PC-9 (cell line): ENCODE data around the gene LGI4. TPM values are rescaled to one million over a fixed set of nuclear protein-coding genes. Genes with fewer than 3 reads are reported as not detected.

Source experiments
- BruUV-seq: library from RNA; stranded (reverse); fragments of 400-500 nt; replicated peaks from 2 replicates; lab custom pipeline; 2021; lab: Mats Ljungman, UMichigan
- CTCF ChIA-PET: fragments of 300-600 bp; sonication (Branson Sonifier 250); formaldehyde crosslinking; loops from one replicate; lab custom pipeline; 2022; ENCODE audit warnings: antibody characterized with exemption; lab: Charles Lee
- POLR2A ChIA-PET: fragments of 300-600 bp; sonication (Branson Sonifier 250); formaldehyde crosslinking; loops from one replicate; lab custom pipeline; 2022; ENCODE audit warnings: antibody characterized with exemption; ENCODE audit not compliant: unreplicated experiment; lab: Charles Lee
- DNase-seq, 2 experiments: peaks; one replicate each; pipeline versions ENCODE4 v3.0.0 to v3.0.0-alpha.2; 2015 to 2022; ENCODE audit warnings: mixed read lengths in 1 of 2
- H2AFZ ChIP-seq: fragments of 200-600 bp; sonication (generic); 2 replicates; pipeline ENCODE4 v1.8.1; 2017; ENCODE audit warnings: antibody characterized with exemption
- H3F3A ChIP-seq: fragments of 200-600 bp; sonication (generic); 2 replicates; pipeline ENCODE4 v1.8.1; 2017; ENCODE audit warnings: antibody characterized with exemption, mild to moderate bottlenecking, low read depth; ENCODE audit not compliant: insufficient read depth
- H3K27ac ChIP-seq: fragments of 200-600 bp; sonication (generic); 2 replicates; pipeline ENCODE4 v1.6.1; 2016; ENCODE audit warnings: mixed run types
- H3K27me3 ChIP-seq: fragments of 200-600 bp; sonication (generic); 2 replicates; pipeline ENCODE4 v1.6.1; 2016; ENCODE audit warnings: low read depth, mixed run types; ENCODE audit not compliant: insufficient read depth
- H3K36me3 ChIP-seq: fragments of 200-600 bp; sonication (generic); 2 replicates; pipeline ENCODE4 v1.6.1; 2016; ENCODE audit warnings: low read depth, mixed run types
- H3K4me1 ChIP-seq: fragments of 200-600 bp; sonication (generic); replicated peaks from 2 replicates; pipeline ENCODE4 v1.6.1; 2016; ENCODE audit warnings: mixed run types; ENCODE audit not compliant: insufficient read depth
- H3K4me2 ChIP-seq: fragments of 200-600 bp; sonication (generic); 2 replicates; pipeline ENCODE4 v1.6.1; 2017; ENCODE audit warnings: mixed run types
- H3K4me3 ChIP-seq: fragments of 200-600 bp; sonication (generic); 2 replicates; pipeline ENCODE4 v1.6.1; 2016; ENCODE audit warnings: mixed run types
- H3K79me2 ChIP-seq: fragments of 200-600 bp; sonication (generic); 2 replicates; pipeline ENCODE4 v1.6.1; 2017; ENCODE audit warnings: low read depth, mixed run types
- H3K9me2 ChIP-seq: fragments of 200-600 bp; sonication (generic); 2 replicates; pipeline ENCODE4 v1.8.1; 2017; ENCODE audit warnings: mild to moderate bottlenecking; ENCODE audit not compliant: insufficient read depth
- H3K9me3 ChIP-seq: fragments of 200-600 bp; sonication (generic); 2 replicates; pipeline ENCODE4 v1.8.1; 2016; ENCODE audit warnings: low read depth; ENCODE audit not compliant: insufficient read depth
- H4K20me1 ChIP-seq: fragments of 200-600 bp; sonication (generic); 2 replicates; pipeline ENCODE4 v1.8.1; 2017; ENCODE audit not compliant: insufficient read depth
- CTCF ChIP-seq: fragments of 200-600 bp; sonication (generic); conservative IDR thresholded peaks from 2 replicates; pipeline ENCODE4 v1.6.1; 2017; ENCODE audit warnings: mixed run types, antibody characterized with exemption, mild to moderate bottlenecking, moderate library complexity
- EZH2 ChIP-seq: fragments of 200-600 bp; sonication (generic); IDR thresholded peaks from 2 replicates; pipeline ENCODE4 v1.8.0; 2017; ENCODE audit warnings: antibody characterized with exemption, low read depth
- intact Hi-C: fragments of 100-400 bp; cut with micrococcal nuclease; formaldehyde crosslinking; loops from one replicate; pipeline ENCODE4 v1.10.0; 2022; ENCODE audit not compliant: unreplicated experiment
- total RNA-seq: library from RNA; stranded (reverse); gene quantifications from 2 replicates; pipeline ENCODE4 v1.2.3, GENCODE V29; 2021

The LGI4 gene
- total RNA-seq, 1 experiment from 2014 or later = 1.2 TPM

GRCh38 chr19:35127871-35128270 lies 7.0 kb downstream of the LGI4 start:
- peaks cover 33% of the 10 kb centered on the region for H3K4me1 ChIP-seq
- BruUV-seq = no TSS peak
- H2AFZ ChIP-seq = no peak overlapping the region
- H3K4me2 ChIP-seq = no peak overlapping the region
- no peaks in the 10 kb centered on the region; the same call in 1 of the 2 replicates for H3K9me3 ChIP-seq
- no peaks in the 10 kb centered on the region for H4K20me1 ChIP-seq
- no peak overlapping the region for H3K4me3 ChIP-seq
- H3K27ac ChIP-seq = no peak overlapping the region
- no peaks in the 10 kb centered on the region for H3K27me3 ChIP-seq
- H3F3A ChIP-seq = peaks cover 16% of the 10 kb centered on the region
- ChIA-PET CTCF (no interaction called here), POLR2A (interaction anchor here (0.7 kb wide), 1 partner anchor 40 kb away, joined by 4 read pairs; no protein-coding TSS in a partner anchor)
- no peaks in the 10 kb centered on the region for H3K9me2 ChIP-seq
- no peak for DNase-seq
- intact Hi-C loops = no loop called here
- no peak for TF ChIP-seq EZH2
- TF ChIP-seq CTCF = no peak
- no peaks in the 10 kb centered on the region for H3K79me2 ChIP-seq
- no peaks in the 10 kb centered on the region for H3K36me3 ChIP-seq

GRCh38 chr19:35126624-35126959 lies 8.3 kb downstream of the LGI4 start:
- H2AFZ ChIP-seq = no peak overlapping the region
- H3K9me3 ChIP-seq = no peaks in the 10 kb centered on the region
- H3K4me3 ChIP-seq = no peak overlapping the region
- H3F3A ChIP-seq = peaks cover 29% of the 10 kb centered on the region
- no peak overlapping the region for H3K27ac ChIP-seq
- H3K79me2 ChIP-seq = peaks cover 5% of the 10 kb centered on the region
- no peaks in the 10 kb centered on the region for H3K9me2 ChIP-seq
- intact Hi-C loops = no loop called here
- no peaks in the 10 kb centered on the region for H4K20me1 ChIP-seq
- H3K36me3 ChIP-seq = peaks cover 4% of the 10 kb centered on the region; the same call in 1 of the 2 replicates
- no peak overlapping the region for H3K4me2 ChIP-seq
- H3K4me1 ChIP-seq = peaks cover 46% of the 10 kb centered on the region
- POLR2A ChIA-PET = no interaction called here
- CTCF ChIA-PET = no interaction called here
- H3K27me3 ChIP-seq = no peaks in the 10 kb centered on the region
- TF ChIP-seq EZH2 = no peak
- no peak for TF ChIP-seq CTCF
- no peak for DNase-seq
- no TSS peak for BruUV-seq

- Histone ChIP-seq H3K4me1 (peaks cover 52% of the 10 kb centered on the region), H3K36me3 (peaks cover 4% of the 10 kb centered on the region; the same call in 1 of the 2 replicates), H3F3A (peaks cover 35% of the 10 kb centered on the region), H3K9me2 (no peaks in the 10 kb centered on the region), H4K20me1 (no peaks in the 10 kb centered on the region), H3K27me3 (no peaks in the 10 kb centered on the region), H3K79me2 (peaks cover 11% of the 10 kb centered on the region), H3K27ac (no peak overlapping the region), H3K4me2 (peak overlapping the region; percentile 99), H2AFZ (no peak overlapping the region), H3K4me3 (no peak overlapping the region), H3K9me3 (no peaks in the 10 kb centered on the region)
- ChIA-PET CTCF (no interaction called here), POLR2A (no interaction called here)
- no peak for TF ChIP-seq EZH2
- TF ChIP-seq CTCF = no peak
- intact Hi-C loops = no loop called here
- BruUV-seq = no TSS peak
- peak; percentile 49 to 55 for DNase-seq
Measured at GRCh38 chr19:35125749-35126623, 8.9 kb downstream of the LGI4 start.
